Measurements from ENCODE around the gene PDIA6. TPM values are rescaled to one million over a fixed set of nuclear protein-coding genes. Genes with fewer than 3 reads are reported as not detected.

PDIA6 gene
- total RNA-seq, 1 donor from 2014 or later, result 125 TPM

- DNase-seq, result no peak
These were observed 32.1 kb downstream of the PDIA6 start for GRCh38 chr2:10780491-10780820.

GRCh38 chr2:10779776-10780490 is 32.7 kb downstream of the PDIA6 start:
- DNase-seq, result no peak

- DNase-seq, result no peak
These were observed 33.9 kb downstream of the PDIA6 start for GRCh38 chr2:10778724-10779115.

DNA sequence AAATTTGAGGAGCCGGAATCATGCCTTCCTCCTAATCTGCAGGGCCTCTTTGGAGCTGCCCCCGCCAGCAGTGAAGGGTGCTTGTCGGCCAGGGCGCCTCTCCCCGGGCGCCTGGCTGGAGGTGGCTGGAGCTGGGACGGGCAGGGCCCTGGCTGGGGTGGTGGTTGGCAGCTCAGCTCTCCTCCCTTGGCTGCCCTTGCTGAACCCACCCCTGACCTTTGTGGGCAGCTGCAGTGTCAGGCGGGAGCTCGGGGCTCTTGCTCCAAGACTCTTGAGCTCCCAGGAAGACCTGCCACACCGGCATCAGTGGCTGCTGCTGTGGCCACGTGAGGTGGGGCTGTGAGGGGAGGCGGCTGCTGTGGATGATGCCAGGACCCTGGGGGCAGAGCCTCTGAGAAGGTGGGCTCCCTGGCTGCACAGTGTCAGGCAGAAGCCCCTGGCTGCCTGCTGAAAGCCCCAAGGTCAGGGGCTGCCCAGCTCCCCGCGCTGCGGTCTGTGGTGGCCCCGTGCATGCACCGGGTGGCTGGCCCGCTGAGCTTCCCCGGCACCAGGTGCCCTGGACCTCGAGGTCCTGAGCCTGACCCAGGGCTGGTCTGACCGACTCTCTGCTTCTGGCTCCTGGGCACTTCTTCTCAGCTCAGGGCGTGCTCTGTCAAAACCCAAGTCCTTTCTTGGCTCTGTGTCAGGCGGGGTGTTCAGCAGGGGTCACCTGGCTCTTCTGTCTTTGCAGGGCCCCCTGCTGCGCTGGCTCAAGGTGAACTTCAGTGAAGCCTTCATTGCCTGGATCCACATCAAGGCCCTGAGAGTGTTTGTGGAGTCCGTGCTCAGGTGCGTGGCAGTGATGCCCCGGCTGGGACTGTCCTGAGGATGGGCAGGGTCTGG is 34.5 kb downstream of the PDIA6 start:
- no peak for DNase-seq

- DNase-seq, result no peak
These were observed 35.3 kb downstream of the PDIA6 start for GRCh38 chr2:10777111-10777841.

- no peak for DNase-seq
These were observed 36.2 kb downstream of the PDIA6 start for GRCh38 chr2:10776231-10776977.

DNA sequence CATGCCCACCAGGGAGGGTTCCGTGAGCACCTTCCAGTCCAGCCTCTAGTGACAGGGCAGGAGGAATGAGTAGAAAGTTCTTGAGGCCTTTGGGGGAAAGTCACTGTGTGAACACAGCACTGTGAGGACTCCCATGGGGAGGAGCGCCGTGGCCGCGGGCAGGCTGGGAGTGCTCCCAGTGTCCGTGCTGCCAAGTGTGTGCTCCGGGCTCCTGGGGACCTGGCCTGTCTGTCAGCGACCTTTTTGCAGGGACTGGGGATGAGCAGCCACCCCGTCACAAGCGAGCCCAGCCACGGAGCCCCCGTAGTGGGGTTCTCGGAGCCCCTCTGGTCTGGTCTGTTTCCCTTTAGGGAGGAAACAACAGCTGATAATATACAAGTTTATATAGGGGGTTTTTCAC is 36.8 kb downstream of the PDIA6 start:
- DNase-seq, result no peak

DNA sequence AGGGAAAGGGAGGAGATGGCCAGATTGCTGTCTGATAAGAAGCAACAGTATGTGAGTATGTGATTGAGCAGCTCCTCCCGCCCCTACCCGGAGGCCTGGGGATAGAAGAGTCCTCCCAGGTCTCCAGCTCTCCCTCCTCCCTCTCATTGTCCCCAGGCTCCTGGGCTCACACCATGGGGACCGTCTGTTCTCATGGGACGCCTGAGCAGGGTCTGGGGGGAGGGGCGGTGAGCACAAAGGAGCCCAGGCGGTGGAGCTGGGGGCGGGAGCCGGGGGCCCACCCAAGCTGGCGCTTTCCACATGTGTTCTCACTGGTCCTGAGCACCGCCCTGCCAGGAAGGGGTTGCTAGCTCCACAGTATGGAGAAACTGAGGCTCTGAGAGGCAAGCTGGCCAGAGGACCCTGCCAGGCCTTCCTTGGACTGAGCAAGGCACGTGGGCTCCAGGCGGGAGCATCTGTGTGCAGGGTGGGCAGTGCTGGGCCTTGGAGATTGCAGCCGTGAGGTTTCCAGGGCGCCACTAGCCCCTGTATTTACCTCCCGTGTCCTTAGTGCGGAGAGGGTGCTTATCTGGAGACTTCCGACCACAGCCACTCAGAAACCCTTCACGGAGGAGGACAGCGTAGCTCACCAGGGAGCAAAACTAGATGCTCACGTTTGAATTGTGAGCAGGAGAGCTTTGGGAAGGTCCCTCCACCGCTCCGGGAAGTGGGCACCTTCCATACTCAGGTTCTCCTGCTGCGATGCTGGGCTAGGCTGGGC is 37.4 kb downstream of the PDIA6 start:
- DNase-seq, result no peak

DNA sequence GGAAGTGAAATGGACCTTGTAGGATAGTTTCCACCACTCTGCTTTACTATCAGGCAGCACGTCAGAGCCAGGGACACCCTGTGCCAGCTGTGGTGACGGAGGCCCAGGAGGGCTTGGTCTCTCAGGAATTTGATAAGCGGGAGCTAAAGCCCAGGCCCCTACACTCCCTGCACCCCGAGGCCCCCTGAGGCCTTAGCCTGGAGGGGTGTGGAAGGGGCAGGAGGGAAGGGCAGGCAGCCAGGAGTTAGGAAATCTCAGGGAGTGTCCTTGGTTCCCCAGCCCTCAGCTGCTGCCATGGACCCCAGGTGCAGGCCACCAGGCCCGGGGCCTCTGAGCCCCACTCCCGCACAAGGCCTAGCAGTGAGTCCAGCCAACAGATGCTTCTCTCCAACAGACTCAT is 38.2 kb downstream of the PDIA6 start:
- DNase-seq, result no peak

GRCh38 chr2:10773821-10774341 is 38.7 kb downstream of the PDIA6 start:
- no peak for DNase-seq

DNA sequence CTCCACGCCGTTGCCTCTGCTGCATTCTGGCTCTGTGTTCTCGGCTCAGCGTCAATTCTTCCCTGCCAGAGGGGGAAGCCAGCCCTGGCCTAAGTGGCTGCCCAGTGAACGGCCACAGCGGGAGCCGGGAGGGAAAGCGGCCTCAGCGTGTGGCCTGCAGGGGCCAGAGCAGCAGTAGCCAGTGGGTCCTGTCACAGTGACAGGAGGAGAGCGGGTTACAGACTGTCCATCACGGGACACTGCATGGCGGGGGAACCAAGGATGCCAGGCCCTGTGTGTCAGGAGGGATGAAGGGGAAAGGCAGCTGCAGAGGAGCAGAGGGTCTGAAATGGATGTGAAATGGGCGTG is 39.7 kb downstream of the PDIA6 start:
- DNase-seq, result no peak

- DNase-seq, result no peak
These were observed 40.3 kb downstream of the PDIA6 start for GRCh38 chr2:10772201-10772867.

GRCh38 chr2:10771786-10772185 is 40.8 kb downstream of the PDIA6 start:
- no peak for DNase-seq

GRCh38 chr2:10770956-10771750 is 41.4 kb downstream of the PDIA6 start:
- DNase-seq, result no peak

GRCh38 chr2:10768063-10768507 is 44.5 kb downstream of the PDIA6 start:
- DNase-seq, result no peak

DNA sequence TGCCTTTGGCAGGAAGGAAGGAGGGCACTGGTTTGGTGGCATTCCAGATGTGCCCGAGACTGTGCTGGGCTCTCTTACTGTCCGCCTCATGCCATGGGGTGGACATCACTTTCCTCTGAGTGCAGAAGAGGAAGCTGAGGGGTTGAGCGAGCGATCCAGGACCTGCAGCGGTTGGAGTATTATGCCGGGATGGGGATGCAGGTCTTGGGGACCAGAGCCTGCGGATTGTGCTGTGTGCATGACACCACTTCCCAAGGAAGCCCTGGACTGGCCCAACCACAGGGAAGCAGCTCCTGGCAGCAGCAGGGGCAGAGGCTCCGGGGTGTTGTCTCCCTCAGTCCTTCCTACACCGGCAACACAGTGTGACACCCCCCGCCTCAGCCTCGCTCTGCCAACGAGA is 46.7 kb downstream of the PDIA6 start:
- no peak for DNase-seq

GRCh38 chr2:10765461-10765860 is 47.1 kb downstream of the PDIA6 start:
- DNase-seq, result no peak

DNA sequence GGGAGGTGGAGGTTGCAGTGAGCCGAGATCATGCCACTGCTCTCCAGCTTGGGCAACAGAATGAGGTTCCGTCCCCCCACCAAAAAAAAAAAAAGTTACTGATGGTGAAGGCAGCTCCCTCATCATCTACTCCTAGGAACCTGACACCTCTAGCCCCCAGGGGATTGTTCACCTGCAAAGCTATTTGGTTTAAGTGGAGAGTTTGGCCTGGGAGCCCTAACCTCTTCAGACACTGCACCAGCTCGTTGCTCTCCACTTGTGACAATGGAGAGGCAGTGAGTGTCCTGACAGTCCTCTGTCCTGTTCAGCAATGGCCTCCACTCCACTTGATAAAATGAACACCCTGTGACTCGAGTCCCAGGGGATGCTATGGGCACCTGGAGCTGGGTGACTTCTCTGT is 47.7 kb downstream of the PDIA6 start:
- no peak for DNase-seq

DNA sequence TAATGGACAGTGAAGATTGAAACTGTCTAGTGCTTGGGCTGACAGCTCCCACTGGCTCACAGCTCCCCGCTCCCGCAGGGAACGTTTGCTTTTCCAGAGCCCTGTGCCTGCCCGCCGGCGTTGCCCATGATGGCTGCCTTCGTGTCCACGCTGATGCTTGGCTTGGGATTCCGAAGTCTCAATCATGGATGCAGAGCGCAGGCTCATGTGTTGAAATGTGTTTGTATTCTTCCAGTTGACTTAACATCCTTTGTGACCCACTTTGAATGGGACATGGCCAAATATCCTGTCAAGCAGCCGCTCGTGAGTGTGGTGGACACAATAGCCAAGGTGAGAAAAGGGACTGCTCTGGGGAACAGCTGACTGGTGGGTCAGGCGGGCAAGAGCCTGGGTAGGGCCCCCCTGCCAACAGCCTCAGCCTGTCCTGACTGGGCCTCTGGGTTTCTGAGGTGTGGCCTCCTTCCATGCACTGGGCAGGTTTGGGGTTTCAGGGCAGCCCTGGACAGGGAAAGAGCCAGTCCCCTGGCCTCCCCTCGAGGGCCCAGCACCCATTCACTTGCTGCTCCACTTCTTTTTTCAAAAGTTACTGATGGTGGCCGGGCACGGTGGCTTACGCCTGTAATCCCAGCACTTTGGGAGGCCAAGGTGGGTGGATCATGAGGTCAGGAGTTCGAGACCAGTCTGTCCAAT is 48.3 kb downstream of the PDIA6 start:
- DNase-seq, result no peak

- DNase-seq, result no peak
These were observed 49.2 kb downstream of the PDIA6 start for GRCh38 chr2:10763461-10763800.
